ENCODE results near the gene SLC4A8. TPM values are rescaled to one million over a fixed set of nuclear protein-coding genes. Genes with fewer than 3 reads are reported as not detected.

SLC4A8 gene
- total RNA-seq, 1 experiment from 2014 or later: 1.4 TPM

GRCh38 chr12:51443573-51443972 lies 18.9 kb downstream of the SLC4A8 start:
- Histone ChIP-seq H3K27ac (ENCODE audit: low read depth, low read length) (no peak overlapping the region), H4K20me1 (ENCODE audit: insufficient read depth) (no peaks in the 10 kb centered on the region), H3K4me2 (ENCODE audit: low read length) (no peak overlapping the region), H3K79me2 (ENCODE audit: insufficient read depth, low read length) (no peaks in the 10 kb centered on the region), H3K9ac (ENCODE audit: low read length) (no peak overlapping the region), H3K36me3 (ENCODE audit: control insufficient read depth in 1 of 2, insufficient read depth in 2 of 2, low read length in 2 of 2) (no peaks in the 10 kb centered on the region), H3K4me3 (replicated peaks in 1 of 2; ENCODE audit: low read depth in 1 of 2, low read length in 2 of 2) (no peak overlapping the region), H3K9me3 (ENCODE audit: control insufficient read depth in 1 of 2, insufficient read depth in 1 of 2, low read depth in 1 of 2, low read length in 2 of 2) (no peaks in the 10 kb centered on the region), H3K27me3 (ENCODE audit: insufficient read depth, low read length) (no peaks in the 10 kb centered on the region), H2AFZ (ENCODE audit: low read depth, low read length, poor library complexity, severe bottlenecking) (no peak overlapping the region), H3K4me1 (ENCODE audit: control insufficient read depth in 1 of 2, insufficient read depth in 2 of 2, low read length in 2 of 2) (no peaks in the 10 kb centered on the region; a peak in 1 of 4 replicates), H3K9me2 (ENCODE audit: insufficient read depth) (0 out of 2 replicates have a peak, but pooled peaks cover 3% of the 10 kb centered on the region)
- no TSS peak for BruUV-seq (replicated peaks)
- RAD21 ChIA-PET (ENCODE audit: low non-redundant PET in 1 of 2, low total read pairs in 2 of 2, uncharacterized antibody in 2 of 2, unreplicated experiment in 2 of 2): no interaction called here
- intact Hi-C loops (cut with micrococcal nuclease): no loop called here
- no peak for ATAC-seq
- DNase-seq (ENCODE audit: low read depth, low spot score): no peak
- CTCF ChIA-PET: no interaction called here
- POLR2A ChIA-PET: no interaction called here
- no peak for TF ChIP-seq CTCF (IDR thresholded peaks at IDR 0.05 in 2 of 3, conservative IDR thresholded peaks at IDR 0.05 in 1 of 3; ENCODE audit: borderline replicate concordance in 1 of 3, insufficient read depth in 1 of 3, low read depth in 2 of 3, low read length in 2 of 3)
- no peak for TF ChIP-seq ZFX (IDR thresholded peaks at IDR 0.05)
- TF ChIP-seq POLR2AphosphoS5 (IDR thresholded peaks at IDR 0.05; ENCODE audit: low read depth, low read length): no peak
- no peak for TF ChIP-seq SIN3A (IDR thresholded peaks at IDR 0.05; ENCODE audit: low read depth)
- TF ChIP-seq, protein P1, sequence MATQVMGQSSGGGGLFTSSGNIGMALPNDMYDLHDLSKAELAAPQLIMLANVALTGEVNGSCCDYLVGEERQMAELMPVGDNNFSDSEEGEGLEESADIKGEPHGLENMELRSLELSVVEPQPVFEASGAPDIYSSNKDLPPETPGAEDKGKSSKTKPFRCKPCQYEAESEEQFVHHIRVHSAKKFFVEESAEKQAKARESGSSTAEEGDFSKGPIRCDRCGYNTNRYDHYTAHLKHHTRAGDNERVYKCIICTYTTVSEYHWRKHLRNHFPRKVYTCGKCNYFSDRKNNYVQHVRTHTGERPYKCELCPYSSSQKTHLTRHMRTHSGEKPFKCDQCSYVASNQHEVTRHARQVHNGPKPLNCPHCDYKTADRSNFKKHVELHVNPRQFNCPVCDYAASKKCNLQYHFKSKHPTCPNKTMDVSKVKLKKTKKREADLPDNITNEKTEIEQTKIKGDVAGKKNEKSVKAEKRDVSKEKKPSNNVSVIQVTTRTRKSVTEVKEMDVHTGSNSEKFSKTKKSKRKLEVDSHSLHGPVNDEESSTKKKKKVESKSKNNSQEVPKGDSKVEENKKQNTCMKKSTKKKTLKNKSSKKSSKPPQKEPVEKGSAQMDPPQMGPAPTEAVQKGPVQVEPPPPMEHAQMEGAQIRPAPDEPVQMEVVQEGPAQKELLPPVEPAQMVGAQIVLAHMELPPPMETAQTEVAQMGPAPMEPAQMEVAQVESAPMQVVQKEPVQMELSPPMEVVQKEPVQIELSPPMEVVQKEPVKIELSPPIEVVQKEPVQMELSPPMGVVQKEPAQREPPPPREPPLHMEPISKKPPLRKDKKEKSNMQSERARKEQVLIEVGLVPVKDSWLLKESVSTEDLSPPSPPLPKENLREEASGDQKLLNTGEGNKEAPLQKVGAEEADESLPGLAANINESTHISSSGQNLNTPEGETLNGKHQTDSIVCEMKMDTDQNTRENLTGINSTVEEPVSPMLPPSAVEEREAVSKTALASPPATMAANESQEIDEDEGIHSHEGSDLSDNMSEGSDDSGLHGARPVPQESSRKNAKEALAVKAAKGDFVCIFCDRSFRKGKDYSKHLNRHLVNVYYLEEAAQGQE (IDR thresholded peaks at IDR 0.05; ENCODE audit: low read depth): no peak
- TF ChIP-seq SP1 (IDR thresholded peaks at IDR 0.05; ENCODE audit: low read depth): no peak
- TF ChIP-seq SRF (IDR thresholded peaks at IDR 0.05; ENCODE audit: low read depth): no peak
- TF ChIP-seq MAX (IDR thresholded peaks at IDR 0.05): no peak
- TF ChIP-seq JUND (IDR thresholded peaks at IDR 0.05): no peak
- TF ChIP-seq ZNF274 (IDR thresholded peaks at IDR 0.05; ENCODE audit: low read depth, low read length): no peak
- no peak for TF ChIP-seq TCF7L2 (IDR thresholded peaks at IDR 0.05; ENCODE audit: borderline replicate concordance, extremely low read depth, insufficient read depth, insufficient read length)
- TF ChIP-seq CBX3 (IDR thresholded peaks at IDR 0.05; ENCODE audit: low read depth): no peak
- TF ChIP-seq YY1 (IDR thresholded peaks at IDR 0.05; ENCODE audit: extremely low read depth, insufficient replicate concordance, low read depth, low read length): no peak
- TF ChIP-seq EZH2 (IDR thresholded peaks at IDR 0.05): no peak
- no peak for TF ChIP-seq CEBPB (IDR thresholded peaks at IDR 0.05; ENCODE audit: low read depth)
- no peak for TF ChIP-seq FOSL1 (IDR thresholded peaks at IDR 0.05; ENCODE audit: low read depth)

Measured in HCT116 (cell line).